Caco-2 (cell line): ENCODE measurements around the gene DYNLRB2. TPM values are rescaled to one million over a fixed set of nuclear protein-coding genes. Genes with fewer than 3 reads are reported as not detected.

ENCODE experiments used
- BruUV-seq: library from RNA; stranded (reverse); fragments of 400-500 nt; replicated peaks from 2 replicates; lab custom pipeline; 2021; lab: Mats Ljungman, UMichigan
- CTCF ChIA-PET: fragments of 300-600 bp; sonication (Branson Sonifier 250); formaldehyde crosslinking; loops from one replicate; lab custom pipeline; 2022; ENCODE audit warnings: antibody characterized with exemption; lab: Charles Lee
- POLR2A ChIA-PET: fragments of 300-600 bp; sonication (Branson Sonifier 250); formaldehyde crosslinking; loops from one replicate; lab custom pipeline; 2022; ENCODE audit warnings: antibody characterized with exemption; lab: Charles Lee
- DNase-seq, 2 experiments: peaks; one replicate each; pipeline versions ENCODE4 v3.0.0 to v3.0.0-alpha.2; 2020 to 2022
- H3K27me3 ChIP-seq: replicated peaks from 2 replicates; pipeline ENCODE4 v1.6.0; 2011; ENCODE audit warnings: low read length; ENCODE audit not compliant: control insufficient read depth, insufficient read depth
- H3K36me3 ChIP-seq: 2 replicates; pipeline ENCODE4 v1.5.1; 2011; ENCODE audit warnings: low read length; ENCODE audit not compliant: control insufficient read depth, insufficient read depth
- H3K4me1 ChIP-seq: fragments of 250-450 bp; sonication (Bioruptor Pico); 2 replicates; pipeline ENCODE4 v1.5.1; 2020; ENCODE audit warnings: mild to moderate bottlenecking
- H3K4me3 ChIP-seq: 2 replicates; pipeline ENCODE4 v1.5.1; 2011; ENCODE audit warnings: low read depth, mild to moderate bottlenecking, control low read depth, low read length
- H3K9me3 ChIP-seq: fragments of 250-450 bp; sonication (Bioruptor Pico); 2 replicates; pipeline ENCODE4 v1.5.1; 2020; ENCODE audit warnings: mild to moderate bottlenecking, moderate library complexity
- H3K27ac Mint-ChIP-seq: one replicate; pipeline ENCODE4 v1.8.0; 2022; ENCODE audit warnings: mixed read lengths; ENCODE audit not compliant: unreplicated experiment
- H3K27me3 Mint-ChIP-seq: one replicate; pipeline ENCODE4 v1.8.0; 2022; ENCODE audit warnings: mixed read lengths; ENCODE audit not compliant: insufficient read depth, unreplicated experiment
- H3K36me3 Mint-ChIP-seq: one replicate; pipeline ENCODE4 v1.8.0; 2022; ENCODE audit warnings: mild to moderate bottlenecking, mixed read lengths; ENCODE audit not compliant: insufficient read depth, unreplicated experiment
- H3K4me1 Mint-ChIP-seq: one replicate; pipeline ENCODE4 v1.8.0; 2022; ENCODE audit warnings: low read depth, mixed read lengths; ENCODE audit not compliant: unreplicated experiment
- H3K4me3 Mint-ChIP-seq: one replicate; pipeline ENCODE4 v1.8.0; 2022; ENCODE audit warnings: mild to moderate bottlenecking, moderate library complexity, mixed read lengths; ENCODE audit not compliant: unreplicated experiment
- H3K9me3 Mint-ChIP-seq: one replicate; pipeline ENCODE4 v1.8.0; 2022; ENCODE audit warnings: mixed read lengths; ENCODE audit not compliant: unreplicated experiment
- intact Hi-C: fragments of 100-400 bp; cut with micrococcal nuclease; formaldehyde crosslinking; loops from one replicate; pipeline ENCODE4 v1.10.0; 2022; ENCODE audit not compliant: unreplicated experiment
- total RNA-seq: library from RNA; stranded (reverse); gene quantifications from 2 replicates; pipeline ENCODE4 v1.2.3, GENCODE V29; 2022
- TF ChIP-seq, protein P1 (sequence below), 2 experiments: fragments of 200-600 bp in 1 of 2; IDR thresholded peaks; 1 replicate in 1 of 2; 2 replicates in 1 of 2; pipeline versions ENCODE4 v1.5.1 to v1.8.0; 2011 to 2022; ENCODE audit warnings: antibody characterized with exemption in 1 of 2, control low read depth in 1 of 2, inconsistent platforms in 1 of 2, low read depth in 1 of 2, low read length in 1 of 2, mild to moderate bottlenecking in 1 of 2, moderate library complexity in 1 of 2; ENCODE audit not compliant: insufficient read depth in 1 of 2, severe bottlenecking in 1 of 2, unreplicated experiment in 1 of 2

Gene DYNLRB2
- total RNA-seq, 1 experiment from 2014 or later, result not detected

DNA sequence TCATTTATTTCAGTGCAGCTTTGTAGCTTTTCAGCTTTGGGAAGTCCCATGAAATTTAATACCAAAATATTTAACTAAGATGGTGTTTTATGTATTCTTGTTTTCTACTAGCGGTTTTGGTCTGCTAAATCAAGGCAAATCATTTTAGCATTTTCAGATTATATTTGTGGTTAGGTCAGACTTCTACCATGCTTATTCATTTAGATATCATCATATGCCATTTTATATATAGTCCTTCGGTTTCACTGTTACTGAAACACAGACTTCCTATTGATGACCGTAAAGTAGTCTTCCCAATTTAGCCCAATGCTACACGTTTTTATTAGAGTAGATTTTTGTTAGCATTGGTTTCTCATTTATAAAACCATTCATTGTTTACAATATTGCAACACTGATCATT is 5.5 kb downstream of the DYNLRB2 start:
- TF ChIP-seq, protein P1, sequence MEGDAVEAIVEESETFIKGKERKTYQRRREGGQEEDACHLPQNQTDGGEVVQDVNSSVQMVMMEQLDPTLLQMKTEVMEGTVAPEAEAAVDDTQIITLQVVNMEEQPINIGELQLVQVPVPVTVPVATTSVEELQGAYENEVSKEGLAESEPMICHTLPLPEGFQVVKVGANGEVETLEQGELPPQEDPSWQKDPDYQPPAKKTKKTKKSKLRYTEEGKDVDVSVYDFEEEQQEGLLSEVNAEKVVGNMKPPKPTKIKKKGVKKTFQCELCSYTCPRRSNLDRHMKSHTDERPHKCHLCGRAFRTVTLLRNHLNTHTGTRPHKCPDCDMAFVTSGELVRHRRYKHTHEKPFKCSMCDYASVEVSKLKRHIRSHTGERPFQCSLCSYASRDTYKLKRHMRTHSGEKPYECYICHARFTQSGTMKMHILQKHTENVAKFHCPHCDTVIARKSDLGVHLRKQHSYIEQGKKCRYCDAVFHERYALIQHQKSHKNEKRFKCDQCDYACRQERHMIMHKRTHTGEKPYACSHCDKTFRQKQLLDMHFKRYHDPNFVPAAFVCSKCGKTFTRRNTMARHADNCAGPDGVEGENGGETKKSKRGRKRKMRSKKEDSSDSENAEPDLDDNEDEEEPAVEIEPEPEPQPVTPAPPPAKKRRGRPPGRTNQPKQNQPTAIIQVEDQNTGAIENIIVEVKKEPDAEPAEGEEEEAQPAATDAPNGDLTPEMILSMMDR (IDR thresholded peaks at IDR 0.05; ENCODE audit: insufficient read depth in 1 of 2, low read depth in 1 of 2, low read length in 1 of 2, severe bottlenecking in 1 of 2, unreplicated experiment in 1 of 2), result no peak
- no TSS peak for BruUV-seq
- Histone ChIP-seq H3K4me1 (0 out of 2 replicates have a peak, but pooled peaks cover under 1% of the 10 kb centered on the region), H3K27me3 (no peaks in the 10 kb centered on the region), H3K4me3 (no peak overlapping the region), H3K36me3 (no peaks in the 10 kb centered on the region), H3K9me3 (no peaks in the 10 kb centered on the region)
- POLR2A ChIA-PET, result no interaction called here
- CTCF ChIA-PET, result no interaction called here
- intact Hi-C loops, result no loop called here
- Mint-ChIP-seq H3K36me3 (no peaks in the 10 kb centered on the region), H3K27ac (no peak overlapping the region), H3K27me3 (peaks cover 4% of the 10 kb centered on the region), H3K4me1 (peaks cover 4% of the 10 kb centered on the region), H3K9me3 (no peaks in the 10 kb centered on the region), H3K4me3 (no peak overlapping the region)
- DNase-seq, result no peak

DNA sequence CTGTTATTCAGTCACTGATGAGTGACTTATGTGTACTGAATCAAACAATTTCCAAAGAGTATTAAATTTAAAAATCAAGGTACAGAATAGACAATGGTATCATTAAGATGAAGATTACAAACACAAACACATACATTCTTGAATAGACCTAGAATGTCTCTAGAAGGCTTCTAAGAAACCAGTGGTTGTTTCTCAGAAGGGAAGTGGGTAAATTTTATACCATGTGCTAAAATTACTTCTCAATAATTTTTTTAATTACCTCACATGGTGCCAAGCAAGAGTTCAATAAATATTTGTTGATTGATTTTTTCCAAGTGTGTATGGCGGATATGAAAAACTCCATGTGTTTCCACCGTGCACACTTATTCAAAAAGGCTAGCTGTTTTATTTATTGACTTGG is 6.4 kb downstream of the DYNLRB2 start:
- TF ChIP-seq, protein P1 (IDR thresholded peaks at IDR 0.05; ENCODE audit: insufficient read depth in 1 of 2, low read depth in 1 of 2, low read length in 1 of 2, severe bottlenecking in 1 of 2, unreplicated experiment in 1 of 2), result no peak
- Mint-ChIP-seq H3K36me3 (no peaks in the 10 kb centered on the region), H3K27me3 (peaks cover 4% of the 10 kb centered on the region), H3K27ac (no peak overlapping the region), H3K4me1 (no peaks in the 10 kb centered on the region), H3K9me3 (no peaks in the 10 kb centered on the region), H3K4me3 (no peak overlapping the region)
- intact Hi-C loops, result no loop called here
- CTCF ChIA-PET, result no interaction called here
- Histone ChIP-seq H3K36me3 (no peaks in the 10 kb centered on the region), H3K9me3 (no peaks in the 10 kb centered on the region), H3K4me3 (no peak overlapping the region), H3K4me1 (no peaks in the 10 kb centered on the region), H3K27me3 (no peaks in the 10 kb centered on the region; the same call in 1 of the 2 replicates)
- POLR2A ChIA-PET, result no interaction called here
- no peak for DNase-seq
- no TSS peak for BruUV-seq

- no peaks in the 10 kb centered on the region for H3K36me3 ChIP-seq
- H3K9me3 Mint-ChIP-seq, result no peaks in the 10 kb centered on the region
- TF ChIP-seq, protein P1 (IDR thresholded peaks at IDR 0.05; ENCODE audit: insufficient read depth in 1 of 2, low read depth in 1 of 2, low read length in 1 of 2, severe bottlenecking in 1 of 2, unreplicated experiment in 1 of 2), result no peak
- H3K27ac Mint-ChIP-seq, result no peak overlapping the region
- intact Hi-C loops, result no loop called here
- H3K27me3 Mint-ChIP-seq, result peaks cover 3% of the 10 kb centered on the region
- BruUV-seq, result no TSS peak
- CTCF ChIA-PET, result no interaction called here
- no peak for DNase-seq
- no peaks in the 10 kb centered on the region for H3K36me3 Mint-ChIP-seq
- POLR2A ChIA-PET, result no interaction called here
- H3K4me1 ChIP-seq, result no peaks in the 10 kb centered on the region
- no peaks in the 10 kb centered on the region for H3K9me3 ChIP-seq
- no peaks in the 10 kb centered on the region for H3K4me1 Mint-ChIP-seq
- H3K4me3 ChIP-seq, result no peak overlapping the region
- no peak overlapping the region for H3K4me3 Mint-ChIP-seq
- no peaks in the 10 kb centered on the region; the same call in 1 of the 2 replicates for H3K27me3 ChIP-seq
Measured at GRCh38 chr16:80552277-80552676, 11.5 kb downstream of the DYNLRB2 start.
